ENCODE results near the gene EVA1A.

The EVA1A gene

GRCh38 chr2:75587954-75588587 lies 27.3 kb upstream of the EVA1A start:
- Histone ChIP-seq H3K36me3 (ENCODE audit: insufficient read depth, low read length) (no peaks in the 10 kb centered on the region), H3K9me3 (ENCODE audit: insufficient read depth, low read depth, low read length) (no peaks in the 10 kb centered on the region), H3K27me3 (ENCODE audit: insufficient read depth, low read length) (no peaks in the 10 kb centered on the region), H3K4me1 (ENCODE audit: insufficient read depth, low read length) (no peaks in the 10 kb centered on the region), H3K4me3 (ENCODE audit: low read length) (no peak overlapping the region), H3K9ac (ENCODE audit: low read depth, low read length) (no peak overlapping the region), H3K27ac (ENCODE audit: low read depth, low read length) (no peak overlapping the region)
- 81% methylated on average over 5 of the region's 5 CpGs for WGBS

GRCh38 chr2:75586971-75587370 lies 26.2 kb upstream of the EVA1A start:
- H3K4me3 ChIP-seq (ENCODE audit: low read length), result no peak overlapping the region
- H3K36me3 ChIP-seq (ENCODE audit: insufficient read depth, low read length), result no peaks in the 10 kb centered on the region
- H3K27ac ChIP-seq (ENCODE audit: low read depth, low read length), result no peak overlapping the region
- H3K9ac ChIP-seq (ENCODE audit: low read depth, low read length), result no peak overlapping the region
- no peaks in the 10 kb centered on the region for H3K27me3 ChIP-seq (ENCODE audit: insufficient read depth, low read length)
- WGBS, result 72% methylated on average over 2 of the region's 2 CpGs
- no peaks in the 10 kb centered on the region for H3K4me1 ChIP-seq (ENCODE audit: insufficient read depth, low read length)
- H3K9me3 ChIP-seq (ENCODE audit: insufficient read depth, low read depth, low read length), result no peaks in the 10 kb centered on the region

GRCh38 chr2:75582840-75583239 lies 22.1 kb upstream of the EVA1A start:
- H3K4me3 ChIP-seq (ENCODE audit: low read length), result no peak overlapping the region
- no peaks in the 10 kb centered on the region for H3K4me1 ChIP-seq (ENCODE audit: insufficient read depth, low read length)
- no peaks in the 10 kb centered on the region for H3K9me3 ChIP-seq (ENCODE audit: insufficient read depth, low read depth, low read length)
- no peaks in the 10 kb centered on the region for H3K36me3 ChIP-seq (ENCODE audit: insufficient read depth, low read length)
- H3K9ac ChIP-seq (ENCODE audit: low read depth, low read length), result no peak overlapping the region
- H3K27ac ChIP-seq (ENCODE audit: low read depth, low read length), result no peak overlapping the region
- WGBS, result no CpG with 5 or more reads among the region's 1 CpG
- no peaks in the 10 kb centered on the region for H3K27me3 ChIP-seq (ENCODE audit: insufficient read depth, low read length)

GRCh38 chr2:75580606-75581005 lies 19.9 kb upstream of the EVA1A start:
- H3K4me3 ChIP-seq (ENCODE audit: low read length), result no peak overlapping the region
- no peak overlapping the region for H3K9ac ChIP-seq (ENCODE audit: low read depth, low read length)
- H3K36me3 ChIP-seq (ENCODE audit: insufficient read depth, low read length), result no peaks in the 10 kb centered on the region
- H3K9me3 ChIP-seq (ENCODE audit: insufficient read depth, low read depth, low read length), result no peaks in the 10 kb centered on the region
- H3K27ac ChIP-seq (ENCODE audit: low read depth, low read length), result no peak overlapping the region
- WGBS, result 100% methylated on average over 1 of the region's 1 CpG
- H3K27me3 ChIP-seq (ENCODE audit: insufficient read depth, low read length), result no peaks in the 10 kb centered on the region
- H3K4me1 ChIP-seq (ENCODE audit: insufficient read depth, low read length), result no peaks in the 10 kb centered on the region

- Histone ChIP-seq H3K9ac (ENCODE audit: low read depth, low read length) (no peak overlapping the region), H3K9me3 (ENCODE audit: insufficient read depth, low read depth, low read length) (no peaks in the 10 kb centered on the region), H3K27me3 (ENCODE audit: insufficient read depth, low read length) (no peaks in the 10 kb centered on the region), H3K4me3 (ENCODE audit: low read length) (no peak overlapping the region), H3K27ac (ENCODE audit: low read depth, low read length) (no peak overlapping the region), H3K36me3 (ENCODE audit: insufficient read depth, low read length) (no peaks in the 10 kb centered on the region), H3K4me1 (ENCODE audit: insufficient read depth, low read length) (no peaks in the 10 kb centered on the region)
- 90% methylated on average over 1 of the region's 1 CpG for WGBS
Observed at GRCh38 chr2:75580156-75580555, 19.4 kb upstream of the EVA1A start.

- Histone ChIP-seq H3K27ac (ENCODE audit: low read depth, low read length) (no peak overlapping the region), H3K4me3 (ENCODE audit: low read length) (no peak overlapping the region), H3K36me3 (ENCODE audit: insufficient read depth, low read length) (no peaks in the 10 kb centered on the region), H3K9me3 (ENCODE audit: insufficient read depth, low read depth, low read length) (no peaks in the 10 kb centered on the region), H3K9ac (ENCODE audit: low read depth, low read length) (no peak overlapping the region), H3K4me1 (ENCODE audit: insufficient read depth, low read length) (no peaks in the 10 kb centered on the region), H3K27me3 (ENCODE audit: insufficient read depth, low read length) (no peaks in the 10 kb centered on the region)
Observed at GRCh38 chr2:75579186-75579585, 18.4 kb upstream of the EVA1A start.

- WGBS, result 100% methylated on average over 1 of the region's 1 CpG
Observed at GRCh38 chr2:75577280-75577679, 16.5 kb upstream of the EVA1A start.

GRCh38 chr2:75574106-75574505 lies 13.4 kb upstream of the EVA1A start:
- 79% methylated on average over 1 of the region's 1 CpG for WGBS
- Histone ChIP-seq H3K27ac (ENCODE audit: low read depth, low read length) (no peak overlapping the region), H3K27me3 (ENCODE audit: insufficient read depth, low read length) (no peaks in the 10 kb centered on the region), H3K9ac (ENCODE audit: low read depth, low read length) (no peak overlapping the region), H3K9me3 (ENCODE audit: insufficient read depth, low read depth, low read length) (no peaks in the 10 kb centered on the region), H3K4me1 (ENCODE audit: insufficient read depth, low read length) (no peaks in the 10 kb centered on the region), H3K36me3 (ENCODE audit: insufficient read depth, low read length) (no peaks in the 10 kb centered on the region), H3K4me3 (ENCODE audit: low read length) (no peak overlapping the region)

More at GRCh38 chr2:75577280-75577679, 16.5 kb upstream of the EVA1A start:
- Histone ChIP-seq H3K9ac (ENCODE audit: low read depth, low read length) (no peak overlapping the region), H3K27me3 (ENCODE audit: insufficient read depth, low read length) (no peaks in the 10 kb centered on the region), H3K4me1 (ENCODE audit: insufficient read depth, low read length) (no peaks in the 10 kb centered on the region), H3K36me3 (ENCODE audit: insufficient read depth, low read length) (no peaks in the 10 kb centered on the region), H3K9me3 (ENCODE audit: insufficient read depth, low read depth, low read length) (no peaks in the 10 kb centered on the region), H3K27ac (ENCODE audit: low read depth, low read length) (no peak overlapping the region), H3K4me3 (ENCODE audit: low read length) (no peak overlapping the region)

GRCh38 chr2:75573145-75573878 lies 12.6 kb upstream of the EVA1A start:
- 92% methylated on average over 1 of the region's 1 CpG for WGBS
- no peak overlapping the region for H3K9ac ChIP-seq (ENCODE audit: low read depth, low read length)

GRCh38 chr2:75571730-75572430 lies 11.1 kb upstream of the EVA1A start:
- H3K4me3 ChIP-seq (ENCODE audit: low read length), result no peak overlapping the region
- H3K27me3 ChIP-seq (ENCODE audit: insufficient read depth, low read length), result no peaks in the 10 kb centered on the region
- H3K9me3 ChIP-seq (ENCODE audit: insufficient read depth, low read depth, low read length), result no peaks in the 10 kb centered on the region
- H3K4me1 ChIP-seq (ENCODE audit: insufficient read depth, low read length), result no peaks in the 10 kb centered on the region
- H3K27ac ChIP-seq (ENCODE audit: low read depth, low read length), result no peak overlapping the region
- H3K36me3 ChIP-seq (ENCODE audit: insufficient read depth, low read length), result no peaks in the 10 kb centered on the region
- WGBS, result 92% methylated on average over 3 of the region's 4 CpGs
- H3K9ac ChIP-seq (ENCODE audit: low read depth, low read length), result no peak overlapping the region

More at GRCh38 chr2:75573145-75573878, 12.6 kb upstream of the EVA1A start:
- Histone ChIP-seq H3K27ac (ENCODE audit: low read depth, low read length) (no peak overlapping the region), H3K27me3 (ENCODE audit: insufficient read depth, low read length) (no peaks in the 10 kb centered on the region), H3K36me3 (ENCODE audit: insufficient read depth, low read length) (no peaks in the 10 kb centered on the region), H3K9me3 (ENCODE audit: insufficient read depth, low read depth, low read length) (no peaks in the 10 kb centered on the region), H3K4me3 (ENCODE audit: low read length) (no peak overlapping the region), H3K4me1 (ENCODE audit: insufficient read depth, low read length) (no peaks in the 10 kb centered on the region)

GRCh38 chr2:75570948-75571729 lies 10.4 kb upstream of the EVA1A start:
- H3K36me3 ChIP-seq (ENCODE audit: insufficient read depth, low read length), result no peaks in the 10 kb centered on the region
- no peak overlapping the region for H3K9ac ChIP-seq (ENCODE audit: low read depth, low read length)
- H3K27me3 ChIP-seq (ENCODE audit: insufficient read depth, low read length), result no peaks in the 10 kb centered on the region
- 83% methylated on average over 7 of the region's 7 CpGs for WGBS
- no peaks in the 10 kb centered on the region for H3K4me1 ChIP-seq (ENCODE audit: insufficient read depth, low read length)
- H3K9me3 ChIP-seq (ENCODE audit: insufficient read depth, low read depth, low read length), result no peaks in the 10 kb centered on the region
- H3K4me3 ChIP-seq (ENCODE audit: low read length), result no peak overlapping the region
- H3K27ac ChIP-seq (ENCODE audit: low read depth, low read length), result no peak overlapping the region

Measured in HUES64 (cell line).